Gastrocnemius medialis (tissue), 4 donors: ENCODE data around the gene OR2T2.
"Not testable (repeated sequence)": the region's sequence is repeated elsewhere in the genome, so short reads cannot be mapped to it uniquely, and the experiment has no call there.

Experiments
- POLR2A ChIP-seq, 2 donors: fragments of 450-650 bp; IDR thresholded peaks; one replicate each; pipeline ENCODE4 v1.6.1; 2017; ENCODE audit warnings: antibody characterized with exemption in 2 of 2, mild to moderate bottlenecking in 2 of 2, moderate library complexity in 2 of 2
- TF ChIP-seq, protein P1 (sequence below), 5 experiments: fragments of 450-650 bp in 3 of 5; fragments of 200-600 bp in 2 of 5; sonication (generic) in 2 of 5; IDR thresholded peaks in 4 of 5; conservative IDR thresholded peaks in 1 of 5; 1 replicate in 4 of 5; 2 replicates in 1 of 5; pipeline ENCODE4 v1.5.1; 2016 to 2019; ENCODE audit warnings: antibody characterized with exemption in 5 of 5, mild to moderate bottlenecking in 3 of 5, moderate library complexity in 3 of 5

DNA sequence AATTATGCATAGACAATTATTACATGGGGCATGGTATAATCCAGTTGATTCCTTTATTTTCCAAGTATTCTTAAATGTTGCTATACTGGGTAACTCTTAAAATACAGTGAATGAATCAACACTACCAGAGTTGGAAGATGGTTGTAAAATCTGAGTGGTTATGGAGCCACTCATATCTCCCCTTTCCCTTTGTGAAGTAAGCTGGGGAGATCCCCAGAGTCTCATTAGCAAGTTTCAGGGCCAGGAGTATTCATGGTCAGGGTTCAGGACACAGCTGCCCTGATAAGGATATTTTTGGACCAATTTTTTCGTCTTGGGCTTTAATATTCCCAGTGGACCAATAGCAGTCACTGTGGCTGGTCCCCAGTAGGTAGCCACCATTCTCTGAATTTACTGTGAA, 6.8 kb upstream of the OR2T2 start:
- TF ChIP-seq, protein P1, sequence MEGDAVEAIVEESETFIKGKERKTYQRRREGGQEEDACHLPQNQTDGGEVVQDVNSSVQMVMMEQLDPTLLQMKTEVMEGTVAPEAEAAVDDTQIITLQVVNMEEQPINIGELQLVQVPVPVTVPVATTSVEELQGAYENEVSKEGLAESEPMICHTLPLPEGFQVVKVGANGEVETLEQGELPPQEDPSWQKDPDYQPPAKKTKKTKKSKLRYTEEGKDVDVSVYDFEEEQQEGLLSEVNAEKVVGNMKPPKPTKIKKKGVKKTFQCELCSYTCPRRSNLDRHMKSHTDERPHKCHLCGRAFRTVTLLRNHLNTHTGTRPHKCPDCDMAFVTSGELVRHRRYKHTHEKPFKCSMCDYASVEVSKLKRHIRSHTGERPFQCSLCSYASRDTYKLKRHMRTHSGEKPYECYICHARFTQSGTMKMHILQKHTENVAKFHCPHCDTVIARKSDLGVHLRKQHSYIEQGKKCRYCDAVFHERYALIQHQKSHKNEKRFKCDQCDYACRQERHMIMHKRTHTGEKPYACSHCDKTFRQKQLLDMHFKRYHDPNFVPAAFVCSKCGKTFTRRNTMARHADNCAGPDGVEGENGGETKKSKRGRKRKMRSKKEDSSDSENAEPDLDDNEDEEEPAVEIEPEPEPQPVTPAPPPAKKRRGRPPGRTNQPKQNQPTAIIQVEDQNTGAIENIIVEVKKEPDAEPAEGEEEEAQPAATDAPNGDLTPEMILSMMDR (IDR thresholded peaks at IDR 0.05 in 4 of 5, conservative IDR thresholded peaks at IDR 0.05 in 1 of 5): not testable (repeated sequence)
- TF ChIP-seq POLR2A (IDR thresholded peaks at IDR 0.05): not testable (repeated sequence)
